Measurements from ENCODE around the gene HGFAC.

DNA sequence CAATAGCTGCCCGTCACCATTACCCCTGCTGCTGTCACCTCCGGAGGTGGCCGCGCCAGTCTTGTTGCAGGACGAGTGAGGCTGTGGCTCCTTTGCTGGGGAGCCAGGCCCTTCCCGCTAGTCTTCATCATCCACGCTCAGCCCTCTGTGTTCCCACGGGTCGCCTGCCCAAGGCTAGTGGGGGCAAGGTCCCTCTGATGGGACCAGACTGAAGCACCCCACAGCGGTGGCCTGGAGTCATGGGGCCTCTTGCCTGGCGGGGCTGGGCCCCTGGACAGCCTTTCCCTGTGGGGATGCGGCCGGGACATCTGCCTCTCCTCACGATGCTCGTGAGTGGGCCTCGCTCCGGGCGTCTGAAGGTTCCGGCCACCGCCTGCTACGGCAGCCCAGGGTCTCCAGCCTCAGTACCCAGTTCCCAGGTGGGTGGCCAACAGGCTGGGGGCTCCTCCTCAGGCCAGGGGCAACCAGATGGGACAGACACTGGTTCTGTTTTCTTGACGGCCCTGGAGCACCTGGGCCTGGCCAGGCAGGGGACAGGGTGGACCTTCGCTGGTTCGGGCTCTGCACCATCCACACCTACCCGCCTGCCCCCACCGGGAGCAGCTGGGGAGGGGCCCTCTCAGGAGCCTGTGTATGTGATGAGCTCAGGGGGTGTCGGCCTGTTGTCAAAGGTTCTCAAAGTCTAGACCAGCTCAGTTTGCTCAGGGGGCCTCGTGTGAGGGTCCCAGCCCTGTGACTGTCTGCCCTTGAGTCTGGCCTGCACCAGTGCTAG is 53.6 kb downstream of the HGFAC start:
- no peak for TF ChIP-seq CREB1 (CRISPR knock-in tag; IDR thresholded peaks at IDR 0.05)
- TF ChIP-seq, protein P1, sequence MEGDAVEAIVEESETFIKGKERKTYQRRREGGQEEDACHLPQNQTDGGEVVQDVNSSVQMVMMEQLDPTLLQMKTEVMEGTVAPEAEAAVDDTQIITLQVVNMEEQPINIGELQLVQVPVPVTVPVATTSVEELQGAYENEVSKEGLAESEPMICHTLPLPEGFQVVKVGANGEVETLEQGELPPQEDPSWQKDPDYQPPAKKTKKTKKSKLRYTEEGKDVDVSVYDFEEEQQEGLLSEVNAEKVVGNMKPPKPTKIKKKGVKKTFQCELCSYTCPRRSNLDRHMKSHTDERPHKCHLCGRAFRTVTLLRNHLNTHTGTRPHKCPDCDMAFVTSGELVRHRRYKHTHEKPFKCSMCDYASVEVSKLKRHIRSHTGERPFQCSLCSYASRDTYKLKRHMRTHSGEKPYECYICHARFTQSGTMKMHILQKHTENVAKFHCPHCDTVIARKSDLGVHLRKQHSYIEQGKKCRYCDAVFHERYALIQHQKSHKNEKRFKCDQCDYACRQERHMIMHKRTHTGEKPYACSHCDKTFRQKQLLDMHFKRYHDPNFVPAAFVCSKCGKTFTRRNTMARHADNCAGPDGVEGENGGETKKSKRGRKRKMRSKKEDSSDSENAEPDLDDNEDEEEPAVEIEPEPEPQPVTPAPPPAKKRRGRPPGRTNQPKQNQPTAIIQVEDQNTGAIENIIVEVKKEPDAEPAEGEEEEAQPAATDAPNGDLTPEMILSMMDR (IDR thresholded peaks at IDR 0.05), result no peak

Measured in WTC11 (cell line).